SW480 (cell line): ENCODE results near the gene ZFP14.
"Not testable (repeated sequence)": the region's sequence is repeated elsewhere in the genome, so short reads cannot be mapped to it uniquely, and the experiment has no call there.

ENCODE experiments used
- DNase-seq: peaks from one replicate; pipeline ENCODE4 v3.0.0-alpha.2; 2016; ENCODE audit warnings: low spot score

ZFP14 gene

GRCh38 chr19:36330216-36330615, 48.8 kb downstream of the ZFP14 start:
- no peak for DNase-seq

DNA sequence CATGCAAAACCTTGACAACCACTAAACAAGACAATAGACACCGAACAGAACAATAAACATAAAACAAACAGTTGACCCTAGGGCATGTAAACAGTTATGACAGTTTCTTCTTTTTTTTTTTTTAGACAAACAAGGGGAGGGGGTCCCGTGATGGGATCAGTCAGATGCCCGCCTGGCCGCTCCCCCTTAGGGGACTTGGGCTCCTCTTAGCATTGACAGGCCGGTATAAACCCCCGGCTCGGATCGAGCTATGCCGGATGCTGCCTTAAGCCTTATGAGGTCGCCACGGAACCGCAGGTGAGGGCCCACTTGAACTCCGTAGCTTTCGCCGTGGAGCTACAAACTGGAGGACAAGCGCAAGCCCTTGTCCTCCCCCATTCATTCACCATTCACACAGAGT, 49.5 kb downstream of the ZFP14 start:
- not testable (repeated sequence) for DNase-seq

DNA sequence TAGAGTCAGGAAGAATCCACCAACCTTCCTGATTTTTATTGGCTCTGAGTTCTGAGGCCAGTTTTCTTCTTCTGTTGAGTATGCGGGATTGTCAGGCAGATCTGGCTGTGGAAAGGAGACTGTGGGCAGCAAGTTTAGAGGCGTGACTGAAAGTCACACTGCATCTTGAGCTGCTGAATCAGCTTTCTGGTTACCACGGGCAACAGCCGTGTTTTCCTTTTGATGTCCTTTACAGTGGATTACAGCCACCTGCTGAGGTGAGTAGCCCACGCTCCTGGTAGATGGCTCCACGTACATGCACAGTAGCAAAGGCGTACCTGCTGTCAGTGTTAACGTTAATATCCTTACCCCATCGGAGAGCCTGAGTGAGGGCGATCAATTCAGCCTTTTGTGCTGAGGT, 52.4 kb downstream of the ZFP14 start:
- not testable (repeated sequence) for DNase-seq

GRCh38 chr19:36315164-36315563, 63.8 kb downstream of the ZFP14 start:
- DNase-seq = not testable (repeated sequence)

DNA sequence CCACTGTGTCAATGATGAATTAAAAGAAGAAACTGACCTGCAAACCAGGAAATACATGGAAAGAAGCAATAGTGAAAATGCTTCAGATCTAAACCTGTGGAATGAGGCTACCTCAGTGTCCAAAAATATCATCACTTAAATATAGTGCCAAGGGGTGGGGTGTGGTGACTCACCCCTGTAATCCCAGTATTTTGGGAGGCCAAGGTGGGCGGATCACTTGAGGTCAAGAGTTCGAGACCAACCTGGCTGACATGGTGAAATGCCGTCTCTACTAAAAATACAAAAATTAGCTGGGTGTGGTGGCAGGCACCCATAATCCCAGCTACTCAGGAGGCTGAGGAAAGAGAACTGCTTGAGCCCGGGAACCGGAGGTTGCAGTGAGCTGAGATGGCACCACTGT, 64.9 kb downstream of the ZFP14 start:
- not testable (repeated sequence) for DNase-seq

- DNase-seq = not testable (repeated sequence)
Measured at GRCh38 chr19:36311098-36311760, 67.8 kb downstream of the ZFP14 start.

DNA sequence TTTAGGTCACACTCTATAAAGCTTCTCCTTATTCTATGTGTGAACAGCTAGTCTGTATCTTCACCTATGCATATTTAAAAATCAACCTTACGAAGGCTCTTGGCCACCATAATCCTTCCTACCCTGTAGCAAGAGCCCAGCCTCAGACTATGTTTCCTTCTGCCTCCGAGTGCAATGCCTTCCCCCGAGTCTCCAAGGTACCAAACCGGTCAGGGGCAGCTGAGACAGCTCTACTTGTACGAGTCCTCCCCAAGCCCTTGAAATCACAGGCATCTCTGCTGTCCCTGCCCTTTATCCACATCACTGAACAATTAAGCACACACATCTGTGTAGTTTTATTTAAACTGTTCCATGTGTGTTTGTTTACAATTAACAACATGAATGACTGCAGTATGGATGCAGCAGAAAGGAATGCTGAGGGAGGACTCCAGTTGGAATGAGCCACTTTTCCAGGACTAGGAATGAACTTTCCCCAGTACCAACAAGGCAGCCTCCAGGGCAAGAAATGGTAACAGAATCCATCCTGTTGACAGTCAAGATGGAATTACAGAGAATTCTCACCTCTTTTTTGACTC, 68.5 kb downstream of the ZFP14 start:
- not testable (repeated sequence) for DNase-seq

GRCh38 chr19:36309759-36310158, 69.2 kb downstream of the ZFP14 start:
- not testable (repeated sequence) for DNase-seq

- not testable (repeated sequence) for DNase-seq
Measured at GRCh38 chr19:36309309-36309708, 69.7 kb downstream of the ZFP14 start.

- not testable (repeated sequence) for DNase-seq
Measured at GRCh38 chr19:36292317-36292716, 86.7 kb downstream of the ZFP14 start.
